BJ (cell line): ENCODE results near the gene HDLBP. TPM values are rescaled to one million over a fixed set of nuclear protein-coding genes. Genes with fewer than 3 reads are reported as not detected.
"Not testable (repeated sequence)": the region's sequence is repeated elsewhere in the genome, so short reads cannot be mapped to it uniquely, and the experiment has no call there.

Experiments used
- CTCF ChIA-PET: fragments of 350-600 bp; formaldehyde crosslinking; extraction: SDS; loops from one replicate; lab custom pipeline; 2021; ENCODE audit warnings: antibody characterized with exemption, inconsistent platforms; lab: Yijun Ruan, JAX
- POLR2A ChIA-PET: fragments of 300-600 bp; sonication (Branson Sonifier 250); formaldehyde crosslinking; extraction: SDS; loops from one replicate; lab custom pipeline; 2021; ENCODE audit warnings: antibody characterized with exemption; lab: Charles Lee
- DNase-seq: peaks from one replicate; pipeline ENCODE4 v3.0.0-alpha.2; 2011; ENCODE audit warnings: low read depth
- H3K27me3 ChIP-seq: 2 replicates; pipeline ENCODE4 v1.6.0; 2011; ENCODE audit warnings: low read length; ENCODE audit not compliant: control insufficient read depth, insufficient read depth
- H3K36me3 ChIP-seq: 2 replicates; pipeline ENCODE4 v1.5.1; 2011; ENCODE audit warnings: low read length; ENCODE audit not compliant: control insufficient read depth, insufficient read depth
- H3K4me3 ChIP-seq: 2 replicates; pipeline ENCODE4 v1.5.1; 2011; ENCODE audit warnings: low read depth, mild to moderate bottlenecking, control low read depth, low read length
- polyA plus RNA-seq: library from polyadenylated mRNA; depleted of rRNA; stranded (reverse); fragments of >200 nt; gene quantifications from 2 replicates; pipeline ENCODE4 v1.2.3, GENCODE V29; 2011
- TF ChIP-seq, protein P1 (sequence below): IDR thresholded peaks from 2 replicates; pipeline ENCODE4 v1.5.1; 2011; ENCODE audit warnings: low read depth, mild to moderate bottlenecking, control low read depth, inconsistent platforms, low read length, moderate library complexity; ENCODE audit not compliant: insufficient read depth

The HDLBP gene
- polyA plus RNA-seq, 1 experiment: 948 TPM

DNA sequence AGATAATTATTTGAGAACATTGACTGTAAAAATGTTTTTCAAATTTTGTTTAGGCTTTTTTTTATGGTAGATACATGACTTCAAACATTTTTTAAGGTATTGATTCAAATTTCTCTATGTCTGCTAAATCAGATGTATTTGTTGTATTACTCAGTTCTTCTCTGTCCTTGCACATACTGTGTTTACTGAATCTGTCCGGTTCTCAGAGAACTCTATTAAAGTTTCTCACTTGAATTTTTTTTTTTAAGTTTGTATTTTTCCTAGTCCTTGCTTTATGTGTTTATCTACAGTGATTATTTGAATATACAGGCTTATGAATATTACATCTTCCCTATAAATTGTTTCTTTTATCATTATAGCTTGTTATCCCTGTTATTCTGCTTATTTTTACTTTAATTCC, 5.6 kb upstream of the HDLBP start:
- Histone ChIP-seq H3K27me3 (no peaks in the 10 kb centered on the region), H3K4me3 (no peak overlapping the region), H3K36me3 (no peaks in the 10 kb centered on the region; the same call in 1 of the 2 replicates)
- POLR2A ChIA-PET: no interaction called here
- CTCF ChIA-PET: interaction anchor here (1.5 kb wide), 1 partner anchor 12 kb away, joined by 3 read pairs; no protein-coding TSS in a partner anchor
- TF ChIP-seq, protein P1, sequence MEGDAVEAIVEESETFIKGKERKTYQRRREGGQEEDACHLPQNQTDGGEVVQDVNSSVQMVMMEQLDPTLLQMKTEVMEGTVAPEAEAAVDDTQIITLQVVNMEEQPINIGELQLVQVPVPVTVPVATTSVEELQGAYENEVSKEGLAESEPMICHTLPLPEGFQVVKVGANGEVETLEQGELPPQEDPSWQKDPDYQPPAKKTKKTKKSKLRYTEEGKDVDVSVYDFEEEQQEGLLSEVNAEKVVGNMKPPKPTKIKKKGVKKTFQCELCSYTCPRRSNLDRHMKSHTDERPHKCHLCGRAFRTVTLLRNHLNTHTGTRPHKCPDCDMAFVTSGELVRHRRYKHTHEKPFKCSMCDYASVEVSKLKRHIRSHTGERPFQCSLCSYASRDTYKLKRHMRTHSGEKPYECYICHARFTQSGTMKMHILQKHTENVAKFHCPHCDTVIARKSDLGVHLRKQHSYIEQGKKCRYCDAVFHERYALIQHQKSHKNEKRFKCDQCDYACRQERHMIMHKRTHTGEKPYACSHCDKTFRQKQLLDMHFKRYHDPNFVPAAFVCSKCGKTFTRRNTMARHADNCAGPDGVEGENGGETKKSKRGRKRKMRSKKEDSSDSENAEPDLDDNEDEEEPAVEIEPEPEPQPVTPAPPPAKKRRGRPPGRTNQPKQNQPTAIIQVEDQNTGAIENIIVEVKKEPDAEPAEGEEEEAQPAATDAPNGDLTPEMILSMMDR: no peak
- DNase-seq: no peak

GRCh38 chr2:241320394-241320793, 4.9 kb upstream of the HDLBP start:
- DNase-seq: no peak
- no peaks in the 10 kb centered on the region; the same call in 1 of the 2 replicates for H3K36me3 ChIP-seq
- H3K27me3 ChIP-seq: no peaks in the 10 kb centered on the region
- TF ChIP-seq, protein P1: no peak
- ChIA-PET POLR2A (interaction anchor here (0.6 kb wide), 1 partner anchor 64 kb away, joined by 3 read pairs; no protein-coding TSS in a partner anchor), CTCF (interaction anchor here (0.7 to 1.5 kb wide), 2 partner anchors 11 to 13 kb away, joined by 3 read pairs; no protein-coding TSS in a partner anchor)
- H3K4me3 ChIP-seq: no peak overlapping the region

GRCh38 chr2:241318830-241319229, 3.4 kb upstream of the HDLBP start:
- POLR2A ChIA-PET: not testable (repeated sequence)

GRCh38 chr2:241317391-241317790, 1.9 kb upstream of the HDLBP start:
- TF ChIP-seq, protein P1: no peak
- Histone ChIP-seq H3K4me3 (peak overlapping the region; percentile 72), H3K27me3 (no peaks in the 10 kb centered on the region), H3K36me3 (no peaks in the 10 kb centered on the region)
- no peak for DNase-seq
- POLR2A ChIA-PET: no interaction called here
- CTCF ChIA-PET: no interaction called here

More at GRCh38 chr2:241318830-241319229, 3.4 kb upstream of the HDLBP start:
- H3K27me3 ChIP-seq, H3K4me3 ChIP-seq, DNase-seq, H3K36me3 ChIP-seq: not testable (repeated sequence)
- CTCF ChIA-PET: interaction anchor here (1.5 kb wide), 1 partner anchor 74 kb away, joined by 4 read pairs; no protein-coding TSS in a partner anchor

DNA sequence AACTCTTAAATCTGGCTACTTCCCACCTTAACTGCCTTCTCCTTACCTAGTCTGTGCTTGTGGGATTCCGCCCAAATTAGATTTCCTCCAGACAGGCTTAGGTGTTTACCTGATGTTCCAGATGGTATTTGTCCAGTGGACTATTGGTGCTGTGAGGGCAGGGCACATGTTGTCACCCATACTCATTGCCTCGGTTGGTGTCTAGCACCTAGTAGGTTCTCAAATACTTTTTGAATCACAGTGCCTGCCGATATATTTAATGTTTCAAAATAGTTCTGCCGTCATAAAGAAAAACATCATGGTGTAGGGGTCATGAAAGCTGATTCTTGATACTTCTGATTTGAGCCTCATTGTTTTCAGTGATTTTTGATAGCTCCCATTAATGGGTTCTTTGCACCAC, 1.4 kb upstream of the HDLBP start:
- DNase-seq: no peak
- ChIA-PET POLR2A (no interaction called here), CTCF (no interaction called here)
- H3K4me3 ChIP-seq: peak overlapping the region; percentile 72
- TF ChIP-seq, protein P1: no peak
- H3K27me3 ChIP-seq: no peaks in the 10 kb centered on the region
- H3K36me3 ChIP-seq: no peaks in the 10 kb centered on the region
